ENCODE measurements around the gene CAMKK1.
A peak's percentile ranks its signal among the peaks of the same experiment; 100 is the strongest.
"Not testable (repeated sequence)": the region's sequence is repeated elsewhere in the genome, so short reads cannot be mapped to it uniquely, and the experiment has no call there.

Gene CAMKK1

GRCh38 chr17:3845621-3846436 is 47.0 kb downstream of the CAMKK1 start, which contains the start of gene NCBP3:
Gene NCBP3 (minus strand): TSS chr17:3846246. CDS start chr17:3846223, 23 bp downstream.
- peak; percentile 95 for DNase-seq (ENCODE audit: low spot score)

GRCh38 chr17:3845291-3845620 is 47.6 kb downstream of the CAMKK1 start:
- DNase-seq (ENCODE audit: low spot score), result peak; percentile 40

DNA sequence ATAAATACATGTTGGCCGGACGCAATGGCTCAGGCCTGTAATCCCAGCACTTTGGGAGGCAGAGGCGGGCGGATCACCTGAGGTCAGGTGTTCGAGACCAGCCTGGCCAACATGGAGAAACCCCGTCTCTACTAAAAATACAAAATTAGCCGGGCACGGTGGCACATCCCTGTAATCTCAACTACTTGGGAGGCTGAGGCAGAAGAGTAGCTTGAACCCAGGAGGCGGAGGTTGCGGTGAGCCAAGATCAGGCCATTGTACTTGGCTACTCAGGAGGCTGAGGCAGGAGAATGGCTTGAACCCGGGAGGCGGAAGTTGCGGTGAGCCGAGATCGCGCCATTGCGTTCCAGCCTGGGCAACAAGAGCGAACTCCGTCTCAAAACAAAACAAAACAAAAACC is 48.3 kb downstream of the CAMKK1 start:
- not testable (repeated sequence) for DNase-seq (ENCODE audit: low spot score)

DNA sequence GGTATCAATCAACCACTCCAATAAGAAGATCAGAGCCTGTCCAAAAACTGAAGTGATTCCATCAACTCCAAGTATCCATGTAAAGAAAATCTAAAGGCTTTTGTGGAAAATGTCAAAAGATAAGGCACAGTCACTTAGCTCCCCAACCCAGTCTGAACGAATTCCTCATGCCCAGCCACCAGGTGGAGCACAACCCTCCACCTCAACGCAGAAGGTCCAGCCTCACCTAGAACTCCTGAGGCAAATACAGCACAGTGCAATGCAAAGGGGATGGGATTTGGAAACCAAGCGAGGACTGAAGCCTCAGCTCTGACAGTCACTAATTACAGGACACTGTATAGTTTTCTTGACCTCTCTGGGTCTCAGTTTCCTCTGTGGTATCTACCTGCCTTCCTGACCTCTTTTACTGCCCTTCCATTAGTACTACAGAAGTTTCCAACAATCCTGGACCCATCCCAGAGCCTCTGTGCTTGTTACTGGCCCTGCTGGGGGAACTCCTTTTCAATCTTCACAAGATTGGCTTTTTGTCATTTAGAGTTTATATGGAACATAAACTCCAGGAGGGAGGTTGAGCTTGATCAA is 48.8 kb downstream of the CAMKK1 start:
- peak; percentile 65 for DNase-seq (ENCODE audit: low spot score)

- DNase-seq (ENCODE audit: low spot score), result no peak
Measured at GRCh38 chr17:3838206-3838605, 54.6 kb downstream of the CAMKK1 start.

- DNase-seq (ENCODE audit: low spot score), result no peak
Measured at GRCh38 chr17:3836551-3836950, 56.3 kb downstream of the CAMKK1 start.

- no peak for DNase-seq (ENCODE audit: low spot score)
Measured at GRCh38 chr17:3835410-3836229, 57.2 kb downstream of the CAMKK1 start.

GRCh38 chr17:3834811-3835210 is 58.0 kb downstream of the CAMKK1 start:
- no peak for DNase-seq (ENCODE audit: low spot score)

DNA sequence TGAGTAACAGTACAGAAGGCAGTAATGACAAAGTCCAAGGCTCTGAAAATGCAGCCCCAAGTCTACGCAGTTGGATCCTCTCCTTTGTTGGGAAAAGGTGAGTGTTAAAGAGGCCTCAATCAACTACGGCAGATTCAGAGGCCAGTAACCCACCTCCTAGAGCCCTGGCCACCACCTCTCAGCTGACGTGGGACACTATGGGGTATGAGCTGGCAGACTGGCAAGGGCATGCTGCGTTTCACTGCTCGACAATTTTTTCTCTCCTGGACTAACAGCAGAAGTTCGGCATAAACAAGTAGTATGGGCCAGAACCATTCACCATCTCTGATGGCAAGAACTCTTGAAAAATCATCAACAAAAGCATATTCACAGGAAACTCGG is 64.0 kb downstream of the CAMKK1 start:
- DNase-seq (ENCODE audit: low spot score), result no peak

- no peak for DNase-seq (ENCODE audit: low spot score)
Measured at GRCh38 chr17:3828151-3828851, 64.6 kb downstream of the CAMKK1 start.

DNA sequence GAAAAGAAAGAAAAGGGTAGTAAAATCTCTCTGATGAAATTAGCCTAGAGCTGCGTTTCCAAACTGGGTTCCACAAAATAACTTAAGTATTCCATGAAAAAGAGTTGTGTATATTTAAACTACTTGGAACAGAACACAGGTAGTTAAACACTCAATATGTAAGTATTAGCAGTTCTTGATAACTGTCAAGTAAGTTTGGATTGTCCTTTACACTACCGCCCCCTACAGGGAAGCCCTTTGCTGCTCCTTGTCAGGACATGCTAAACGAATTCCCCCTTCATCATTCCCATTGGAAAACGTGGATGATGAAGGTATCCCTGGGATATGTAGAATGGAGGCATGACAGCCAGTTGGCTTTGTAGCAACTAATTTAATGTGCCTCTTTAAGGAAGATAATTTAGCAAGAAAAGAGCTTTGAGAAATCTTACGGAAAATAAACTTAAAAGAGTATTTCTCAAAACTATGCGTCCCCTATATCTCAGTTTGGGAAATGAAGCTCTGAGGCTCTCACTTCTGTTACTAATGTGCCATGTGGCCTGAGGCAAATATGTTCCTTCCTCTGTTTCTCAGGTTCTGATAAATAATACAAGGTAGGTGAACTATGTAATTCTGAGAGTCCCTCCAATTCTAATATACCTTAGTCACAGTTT is 65.6 kb downstream of the CAMKK1 start:
- peak; percentile 41 for DNase-seq (ENCODE audit: low spot score)

- DNase-seq (ENCODE audit: low spot score), result no peak
Measured at GRCh38 chr17:3826191-3826590, 66.7 kb downstream of the CAMKK1 start.

DNA sequence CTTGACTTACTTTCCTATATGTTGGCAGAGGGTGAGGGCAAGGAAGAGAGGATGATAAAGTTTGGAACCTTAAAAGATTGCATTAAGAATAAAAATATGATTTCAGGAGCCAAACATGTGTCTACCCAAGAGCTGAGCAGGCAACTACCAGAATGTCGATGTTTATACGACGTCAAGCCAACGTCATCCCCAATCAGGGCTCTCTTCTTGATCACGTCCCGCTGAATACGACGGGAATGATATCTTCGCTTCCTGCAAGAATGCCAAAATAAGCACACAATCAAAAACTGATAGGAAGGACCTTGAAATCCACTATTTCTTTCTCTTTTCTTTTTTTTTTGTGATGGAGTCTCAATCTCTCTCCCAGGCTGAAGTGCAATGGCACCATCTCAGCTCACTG is 71.8 kb downstream of the CAMKK1 start:
- DNase-seq (ENCODE audit: low spot score), result no peak

GRCh38 chr17:3818786-3819185 is 74.1 kb downstream of the CAMKK1 start:
- no peak for DNase-seq (ENCODE audit: low spot score)

DNA sequence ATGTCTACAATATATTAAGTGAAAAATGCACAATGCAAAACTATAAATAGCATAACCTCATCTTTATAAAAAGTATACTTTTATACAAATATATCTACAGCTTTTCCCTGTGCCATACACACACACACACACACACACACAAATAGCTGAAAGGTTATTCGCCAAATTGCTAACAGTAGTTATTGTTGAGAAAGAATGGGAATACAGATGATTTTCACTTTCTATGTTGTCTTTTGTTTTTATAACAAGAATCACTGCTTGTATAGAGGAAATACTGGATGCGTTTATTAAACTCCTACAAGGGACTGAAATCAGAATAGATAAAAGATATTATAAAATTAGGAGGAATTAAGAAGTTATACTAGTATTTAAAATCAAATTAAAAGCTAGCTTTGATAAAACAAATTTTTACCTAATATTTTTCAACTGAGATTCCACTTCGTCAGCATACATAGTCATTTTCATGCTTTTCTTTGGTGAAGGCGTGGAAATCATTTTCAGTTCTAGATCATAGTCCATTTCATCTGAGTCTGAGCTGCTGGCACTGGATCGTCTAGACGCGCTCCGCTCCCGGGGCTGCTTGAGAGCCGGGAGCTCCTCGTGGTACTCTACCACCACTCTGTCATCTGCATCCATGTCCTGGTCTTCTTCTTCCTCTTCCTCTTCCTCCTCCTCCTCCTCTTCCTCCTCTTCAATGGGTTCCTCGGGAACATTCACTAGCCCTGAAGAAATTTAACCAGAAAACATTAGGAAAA is 74.8 kb downstream of the CAMKK1 start:
- DNase-seq (ENCODE audit: low spot score), result no peak

DNA sequence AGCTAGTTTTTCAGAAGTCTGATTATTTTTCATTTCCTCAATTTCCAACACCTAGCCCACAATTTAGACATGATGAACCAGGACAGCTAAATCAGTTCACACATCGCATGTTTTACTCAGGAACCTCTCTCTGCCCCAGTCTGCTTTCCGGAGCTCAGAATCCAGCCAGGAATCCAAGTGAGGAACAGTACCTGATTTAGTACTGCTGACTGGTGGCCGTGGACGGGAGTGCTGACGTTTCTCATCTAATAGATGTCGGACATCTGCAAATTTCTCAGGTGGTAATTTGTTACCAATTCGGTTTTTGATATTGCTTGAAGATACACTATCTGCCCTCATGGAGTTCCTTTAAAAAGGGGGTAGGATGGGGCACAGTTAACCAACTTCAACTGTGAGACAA is 76.9 kb downstream of the CAMKK1 start:
- DNase-seq (ENCODE audit: low spot score), result no peak

DNA sequence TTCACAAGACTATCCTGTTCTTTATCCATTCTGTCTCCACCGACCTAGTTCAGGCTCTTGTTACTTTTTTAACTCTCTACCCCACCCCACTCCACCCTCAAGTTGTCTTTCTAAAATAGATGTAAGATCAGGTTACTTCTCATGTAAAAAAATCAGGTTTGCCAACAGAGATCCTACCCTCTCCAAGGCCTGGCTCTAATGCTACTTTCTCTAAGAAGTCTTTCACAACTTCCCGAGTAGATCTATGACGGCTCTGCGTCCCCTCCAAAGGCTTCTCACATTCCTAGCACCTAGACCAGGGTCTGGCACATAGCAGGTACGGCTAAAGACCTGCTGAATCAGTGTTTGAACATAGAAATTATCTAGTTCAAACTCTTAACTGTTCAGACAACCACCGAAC is 77.7 kb downstream of the CAMKK1 start:
- no peak for DNase-seq (ENCODE audit: low spot score)

GRCh38 chr17:3814361-3814760 is 78.5 kb downstream of the CAMKK1 start:
- DNase-seq (ENCODE audit: low spot score), result no peak

DNA sequence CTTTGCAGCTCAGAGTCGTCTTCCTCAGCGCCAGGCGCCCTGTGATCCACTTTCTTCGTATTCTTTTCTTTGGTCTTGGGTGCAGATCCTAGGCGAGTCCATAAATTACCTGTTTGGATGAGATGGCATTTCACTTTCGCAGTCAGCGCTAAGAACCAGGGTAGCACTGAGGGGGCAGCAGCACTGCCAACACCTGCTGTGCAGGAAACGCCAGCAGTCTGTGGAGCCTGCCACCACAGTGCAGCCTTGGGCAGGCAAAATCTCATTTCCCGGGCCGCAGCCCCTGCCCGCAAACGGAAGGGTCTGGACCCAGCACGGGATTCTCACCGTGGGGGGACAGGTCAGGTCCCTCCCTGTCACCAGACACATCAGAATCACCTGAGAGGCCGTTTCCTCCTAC is 79.7 kb downstream of the CAMKK1 start:
- no peak for DNase-seq (ENCODE audit: low spot score)

DNA sequence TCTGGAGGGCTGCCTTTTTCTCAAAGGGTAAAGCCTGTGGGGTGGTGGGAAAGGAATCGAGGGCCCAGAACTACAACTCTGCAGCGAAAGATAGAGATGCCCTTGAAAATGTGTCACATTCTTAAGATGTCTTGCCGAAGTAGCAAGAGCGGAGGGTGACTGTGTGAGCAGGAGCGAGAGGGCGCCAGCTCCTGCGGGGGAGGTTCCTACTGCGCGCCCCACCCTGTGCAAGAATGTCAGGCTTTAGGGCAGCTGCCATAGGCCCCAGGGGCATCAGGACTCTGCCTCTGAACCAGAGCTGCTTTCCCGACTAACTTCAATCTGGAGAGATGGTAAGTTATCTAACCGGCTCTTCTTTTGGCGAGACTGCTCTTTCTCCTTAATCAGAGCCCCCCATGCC is 80.1 kb downstream of the CAMKK1 start:
- no peak for DNase-seq (ENCODE audit: low spot score)

DNA sequence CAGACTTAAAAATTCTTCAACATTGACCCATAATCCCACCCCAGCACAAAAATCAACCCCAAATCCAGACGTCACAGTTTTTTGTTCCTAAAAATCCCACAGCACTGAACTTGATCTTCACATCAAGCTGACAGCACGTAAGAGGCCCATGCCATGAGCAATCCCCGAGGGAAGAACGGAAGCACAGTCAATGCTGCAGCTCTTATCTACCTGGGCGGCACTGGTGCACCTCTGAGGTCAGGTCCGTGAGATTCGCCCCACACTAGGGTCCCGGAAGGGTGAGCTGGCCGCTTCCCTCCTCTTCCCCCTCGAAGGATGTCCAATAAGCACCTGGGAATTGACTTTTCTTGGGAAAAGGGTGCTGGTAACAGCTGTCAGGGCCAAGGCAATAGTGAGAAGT is 80.6 kb downstream of the CAMKK1 start:
- no peak for DNase-seq (ENCODE audit: low spot score)
